WTC11 (cell line): Measurements from ENCODE around the gene KCNMA1.

Source experiments
- ATF1 ChIP-seq: sonication (generic); formaldehyde crosslinking; IDR thresholded peaks from 2 replicates; pipeline ENCODE4 v1.8.1; 2023; ENCODE audit warnings: mild to moderate bottlenecking, moderate library complexity, missing genetic modification reagents
- ETV6 ChIP-seq: sonication (generic); formaldehyde crosslinking; IDR thresholded peaks from 2 replicates; pipeline ENCODE4 v1.8.1; 2022; ENCODE audit warnings: mild to moderate bottlenecking, missing genetic modification reagents
- IRF2 ChIP-seq: sonication (generic); formaldehyde crosslinking; IDR thresholded peaks from 2 replicates; pipeline ENCODE4 v1.8.0; 2022; ENCODE audit warnings: low read depth, missing genetic modification reagents, borderline replicate concordance
- NR1H2 ChIP-seq: sonication (generic); formaldehyde crosslinking; IDR thresholded peaks from 2 replicates; pipeline ENCODE4 v1.9.0; 2021; ENCODE audit warnings: mild to moderate bottlenecking, moderate library complexity, missing genetic modification reagents
- NR2C2 ChIP-seq: sonication (generic); formaldehyde crosslinking; IDR thresholded peaks from 2 replicates; pipeline ENCODE4 v1.8.0; 2022; ENCODE audit warnings: mild to moderate bottlenecking, missing genetic modification reagents
- SMAD4 ChIP-seq: sonication (generic); formaldehyde crosslinking; IDR thresholded peaks from 2 replicates; pipeline ENCODE4 v1.8.0; 2022; ENCODE audit warnings: mild to moderate bottlenecking, missing genetic modification reagents
- SP1 ChIP-seq: sonication (generic); formaldehyde crosslinking; conservative IDR thresholded peaks from 2 replicates; pipeline ENCODE4 v1.8.1; 2022; ENCODE audit warnings: missing genetic modification reagents
- TEAD4 ChIP-seq: sonication (generic); formaldehyde crosslinking; IDR thresholded peaks from 2 replicates; pipeline ENCODE4 v1.8.0; 2022; ENCODE audit warnings: mild to moderate bottlenecking, missing genetic modification reagents
- ZBTB43 ChIP-seq: sonication (generic); formaldehyde crosslinking; IDR thresholded peaks from 2 replicates; pipeline ENCODE4 v1.8.1; 2023; ENCODE audit warnings: mild to moderate bottlenecking, missing genetic modification reagents
- TF ChIP-seq, protein P1 (sequence below): sonication (generic); formaldehyde crosslinking; IDR thresholded peaks from 2 replicates; pipeline ENCODE4 v1.8.1; 2022; ENCODE audit warnings: low read depth, missing genetic modification reagents, borderline replicate concordance
- TF ChIP-seq, protein P2 (sequence below): fragments of 200-600 bp; IDR thresholded peaks from 2 replicates; pipeline ENCODE4 v1.8.0; 2022; ENCODE audit warnings: antibody characterized with exemption
- TF ChIP-seq, protein P3 (sequence below): sonication (generic); formaldehyde crosslinking; IDR thresholded peaks from 2 replicates; pipeline ENCODE4 v1.8.0; 2023; ENCODE audit warnings: missing genetic modification reagents
- TF ChIP-seq, protein P4 (sequence below): sonication (generic); formaldehyde crosslinking; IDR thresholded peaks from 2 replicates; pipeline ENCODE4 v1.8.0; 2022; ENCODE audit warnings: mild to moderate bottlenecking, missing genetic modification reagents

DNA sequence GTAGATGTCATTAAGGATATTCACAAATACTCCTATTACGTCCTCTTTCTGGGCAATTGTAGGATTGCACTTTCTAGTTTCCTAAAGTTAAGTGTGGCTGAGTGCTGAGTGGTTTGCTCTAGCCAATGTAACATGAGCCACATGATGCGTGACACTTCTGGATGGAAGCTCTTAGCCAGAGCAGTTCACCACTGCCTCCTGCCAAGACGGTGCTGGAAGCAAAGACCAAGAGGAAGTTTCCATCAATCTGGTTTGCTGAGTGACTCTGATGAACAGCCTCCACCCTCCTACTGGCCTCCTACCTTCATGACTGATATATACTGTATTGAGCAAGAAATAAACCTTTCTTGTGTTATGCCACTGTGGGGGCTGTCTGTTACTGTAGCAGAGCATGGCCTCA lies 318.1 kb downstream of the KCNMA1 start:
- TF ChIP-seq SMAD4 (CRISPR knock-in tag) = no peak
- no peak for TF ChIP-seq ZBTB43
- TF ChIP-seq, protein P1, sequence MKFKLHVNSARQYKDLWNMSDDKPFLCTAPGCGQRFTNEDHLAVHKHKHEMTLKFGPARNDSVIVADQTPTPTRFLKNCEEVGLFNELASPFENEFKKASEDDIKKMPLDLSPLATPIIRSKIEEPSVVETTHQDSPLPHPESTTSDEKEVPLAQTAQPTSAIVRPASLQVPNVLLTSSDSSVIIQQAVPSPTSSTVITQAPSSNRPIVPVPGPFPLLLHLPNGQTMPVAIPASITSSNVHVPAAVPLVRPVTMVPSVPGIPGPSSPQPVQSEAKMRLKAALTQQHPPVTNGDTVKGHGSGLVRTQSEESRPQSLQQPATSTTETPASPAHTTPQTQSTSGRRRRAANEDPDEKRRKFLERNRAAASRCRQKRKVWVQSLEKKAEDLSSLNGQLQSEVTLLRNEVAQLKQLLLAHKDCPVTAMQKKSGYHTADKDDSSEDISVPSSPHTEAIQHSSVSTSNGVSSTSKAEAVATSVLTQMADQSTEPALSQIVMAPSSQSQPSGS (CRISPR knock-in tag) = no peak
- TF ChIP-seq TEAD4 (CRISPR knock-in tag) = no peak
- TF ChIP-seq, protein P2, sequence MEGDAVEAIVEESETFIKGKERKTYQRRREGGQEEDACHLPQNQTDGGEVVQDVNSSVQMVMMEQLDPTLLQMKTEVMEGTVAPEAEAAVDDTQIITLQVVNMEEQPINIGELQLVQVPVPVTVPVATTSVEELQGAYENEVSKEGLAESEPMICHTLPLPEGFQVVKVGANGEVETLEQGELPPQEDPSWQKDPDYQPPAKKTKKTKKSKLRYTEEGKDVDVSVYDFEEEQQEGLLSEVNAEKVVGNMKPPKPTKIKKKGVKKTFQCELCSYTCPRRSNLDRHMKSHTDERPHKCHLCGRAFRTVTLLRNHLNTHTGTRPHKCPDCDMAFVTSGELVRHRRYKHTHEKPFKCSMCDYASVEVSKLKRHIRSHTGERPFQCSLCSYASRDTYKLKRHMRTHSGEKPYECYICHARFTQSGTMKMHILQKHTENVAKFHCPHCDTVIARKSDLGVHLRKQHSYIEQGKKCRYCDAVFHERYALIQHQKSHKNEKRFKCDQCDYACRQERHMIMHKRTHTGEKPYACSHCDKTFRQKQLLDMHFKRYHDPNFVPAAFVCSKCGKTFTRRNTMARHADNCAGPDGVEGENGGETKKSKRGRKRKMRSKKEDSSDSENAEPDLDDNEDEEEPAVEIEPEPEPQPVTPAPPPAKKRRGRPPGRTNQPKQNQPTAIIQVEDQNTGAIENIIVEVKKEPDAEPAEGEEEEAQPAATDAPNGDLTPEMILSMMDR = no peak
- no peak for TF ChIP-seq ATF1
- no peak for TF ChIP-seq IRF2 (CRISPR knock-in tag)
- no peak for TF ChIP-seq ETV6 (CRISPR knock-in tag)
- no peak for TF ChIP-seq NR2C2 (CRISPR knock-in tag)
- TF ChIP-seq, protein P3, sequence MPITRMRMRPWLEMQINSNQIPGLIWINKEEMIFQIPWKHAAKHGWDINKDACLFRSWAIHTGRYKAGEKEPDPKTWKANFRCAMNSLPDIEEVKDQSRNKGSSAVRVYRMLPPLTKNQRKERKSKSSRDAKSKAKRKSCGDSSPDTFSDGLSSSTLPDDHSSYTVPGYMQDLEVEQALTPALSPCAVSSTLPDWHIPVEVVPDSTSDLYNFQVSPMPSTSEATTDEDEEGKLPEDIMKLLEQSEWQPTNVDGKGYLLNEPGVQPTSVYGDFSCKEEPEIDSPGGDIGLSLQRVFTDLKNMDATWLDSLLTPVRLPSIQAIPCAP (CRISPR knock-in tag) = no peak
- TF ChIP-seq, protein P4, sequence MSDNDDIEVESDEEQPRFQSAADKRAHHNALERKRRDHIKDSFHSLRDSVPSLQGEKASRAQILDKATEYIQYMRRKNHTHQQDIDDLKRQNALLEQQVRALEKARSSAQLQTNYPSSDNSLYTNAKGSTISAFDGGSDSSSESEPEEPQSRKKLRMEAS = no peak
- TF ChIP-seq NR1H2 (CRISPR knock-in tag) = no peak
- no peak for TF ChIP-seq SP1 (CRISPR knock-in tag)
